H9 (cell line): ENCODE results near the gene VENTX. TPM values are rescaled to one million over a fixed set of nuclear protein-coding genes. Genes with fewer than 3 reads are reported as not detected.
A peak's percentile ranks its signal among the peaks of the same experiment; 100 is the strongest.

ENCODE experiments used
- DNase-seq: peaks from one replicate; pipeline ENCODE4 v3.0.0-alpha.2; 2017
- H2AFZ ChIP-seq: one replicate; pipeline ENCODE4 v1.6.1; 2013; ENCODE audit warnings: mild to moderate bottlenecking, low read length, control low read depth, moderate library complexity
- H2AK5ac ChIP-seq: 2 replicates; pipeline ENCODE4 v1.6.1; 2013; ENCODE audit warnings: low read length, control low read depth, mixed read lengths; ENCODE audit not compliant: insufficient read length
- H2BK120ac ChIP-seq: one replicate; pipeline ENCODE4 v1.6.1; 2013; ENCODE audit warnings: low read depth, mild to moderate bottlenecking, low read length, control low read depth, inconsistent platforms; ENCODE audit not compliant: poor library complexity, severe bottlenecking
- H2BK12ac ChIP-seq: 2 replicates; pipeline ENCODE4 v1.6.1; 2013; ENCODE audit warnings: low read length, control low read depth, mixed read lengths, low read depth; ENCODE audit not compliant: insufficient read length
- H2BK15ac ChIP-seq: 2 replicates; pipeline ENCODE4 v1.6.1; 2013; ENCODE audit warnings: low read depth, low read length, control low read depth
- H2BK20ac ChIP-seq: one replicate; pipeline ENCODE4 v1.6.1; 2013; ENCODE audit warnings: low read depth, mild to moderate bottlenecking, low read length, control low read depth, inconsistent platforms; ENCODE audit not compliant: poor library complexity, severe bottlenecking
- H2BK5ac ChIP-seq: 2 replicates; pipeline ENCODE4 v1.6.1; 2013; ENCODE audit warnings: low read length, control low read depth, mixed read lengths; ENCODE audit not compliant: insufficient read length
- H3K14ac ChIP-seq: 2 replicates; pipeline ENCODE4 v1.6.1; 2013; ENCODE audit warnings: low read length, control low read depth; ENCODE audit not compliant: insufficient read depth
- H3K18ac ChIP-seq: 2 replicates; pipeline ENCODE4 v1.6.1; 2013; ENCODE audit warnings: low read depth, mild to moderate bottlenecking, mixed read lengths, low read length, control low read depth; ENCODE audit not compliant: insufficient read length
- H3K23ac ChIP-seq: 2 replicates; pipeline ENCODE4 v1.6.1; 2013; ENCODE audit warnings: low read length, control low read depth, mixed read lengths, low read depth; ENCODE audit not compliant: insufficient read length
- H3K23me2 ChIP-seq: 2 replicates; pipeline ENCODE4 v1.6.1; 2013; ENCODE audit warnings: low read depth, mild to moderate bottlenecking, mixed read lengths, low read length, control low read depth; ENCODE audit not compliant: insufficient read length, poor library complexity, severe bottlenecking
- H3K27ac ChIP-seq: 2 replicates; pipeline ENCODE4 v1.5.1; 2013; ENCODE audit warnings: low read length, control low read depth, mixed read lengths, low read depth; ENCODE audit not compliant: insufficient read length
- H3K27me3 ChIP-seq: 2 replicates; pipeline ENCODE4 v1.6.1; 2013; ENCODE audit warnings: low read length, control low read depth, inconsistent platforms; ENCODE audit not compliant: insufficient read depth
- H3K4ac ChIP-seq: 2 replicates; pipeline ENCODE4 v1.6.1; 2013; ENCODE audit warnings: low read depth, mild to moderate bottlenecking, control low read depth, inconsistent platforms, low read length, moderate library complexity
- H3K4me1 ChIP-seq: 2 replicates; pipeline ENCODE4 v1.6.1; 2013; ENCODE audit warnings: low read length, control low read depth, inconsistent platforms; ENCODE audit not compliant: insufficient read depth
- H3K4me2 ChIP-seq: 2 replicates; pipeline ENCODE4 v1.6.1; 2013; ENCODE audit warnings: low read length, control low read depth, mixed read lengths; ENCODE audit not compliant: insufficient read length, insufficient read depth
- H3K56ac ChIP-seq: 2 replicates; pipeline ENCODE4 v1.6.1; 2013; ENCODE audit warnings: low read depth, mild to moderate bottlenecking, mixed read lengths, low read length, control low read depth; ENCODE audit not compliant: insufficient read length
- H3K79me1 ChIP-seq: 2 replicates; pipeline ENCODE4 v1.6.1; 2013; ENCODE audit warnings: low read depth, mild to moderate bottlenecking, moderate library complexity, low read length, control low read depth, inconsistent platforms; ENCODE audit not compliant: insufficient read depth, poor library complexity, severe bottlenecking
- H3K79me2 ChIP-seq: 2 replicates; pipeline ENCODE4 v1.6.1; 2013; ENCODE audit warnings: low read length, control low read depth, inconsistent platforms; ENCODE audit not compliant: insufficient read depth
- H3K9ac ChIP-seq: 2 replicates; pipeline ENCODE4 v1.6.1; 2013; ENCODE audit warnings: low read length, control low read depth, mixed read lengths; ENCODE audit not compliant: insufficient read length; ENCODE audit errors: extremely low read depth
- H3K9me3 ChIP-seq: one replicate; pipeline ENCODE4 v1.6.1; 2013; ENCODE audit warnings: low read depth, low read length, inconsistent platforms; ENCODE audit not compliant: control insufficient read depth
- H3T11ph ChIP-seq: one replicate; pipeline ENCODE4 v1.6.1; 2013; ENCODE audit warnings: mild to moderate bottlenecking, low read length, control low read depth, inconsistent platforms
- H4K20me1 ChIP-seq: one replicate; pipeline ENCODE4 v1.6.1; 2013; ENCODE audit not compliant: control insufficient read depth, insufficient read length, insufficient read depth
- H4K5ac ChIP-seq: 2 replicates; pipeline ENCODE4 v1.6.1; 2013; ENCODE audit warnings: low read depth, mild to moderate bottlenecking, mixed read lengths, low read length, control low read depth; ENCODE audit not compliant: insufficient read length
- H4K8ac ChIP-seq: replicated peaks from 2 replicates; pipeline ENCODE4 v1.6.1; 2013; ENCODE audit warnings: low read length, control low read depth, mixed read lengths, low read depth; ENCODE audit not compliant: insufficient read length
- H4K91ac ChIP-seq: 2 replicates; pipeline ENCODE4 v1.6.1; 2013; ENCODE audit warnings: low read depth, mild to moderate bottlenecking, moderate library complexity, mixed read lengths, low read length, control low read depth; ENCODE audit not compliant: insufficient read length
- H3K27ac Mint-ChIP-seq, 3 experiments: 2 replicates in 2 of 3; 3 replicates in 1 of 3; pipeline ENCODE4 v1.8.0; 2020 to 2021; ENCODE audit warnings: mixed read lengths in 3 of 3, mild to moderate bottlenecking in 1 of 3, moderate library complexity in 1 of 3
- H3K27me3 Mint-ChIP-seq: 2 replicates; pipeline ENCODE4 v1.8.0; 2021; ENCODE audit warnings: low read depth, mild to moderate bottlenecking, moderate library complexity, mixed read lengths
- H3K36me3 Mint-ChIP-seq, 3 experiments: 2 replicates in 2 of 3; 3 replicates in 1 of 3; pipeline ENCODE4 v1.8.0; 2020 to 2021; ENCODE audit warnings: low read depth in 3 of 3, mixed read lengths in 3 of 3; ENCODE audit not compliant: insufficient read depth in 1 of 3
- H3K4me1 Mint-ChIP-seq, 2 experiments: 2 replicates each; pipeline ENCODE4 v1.8.0; 2020; ENCODE audit warnings: mixed read lengths in 2 of 2
- H3K4me3 Mint-ChIP-seq, 2 experiments: 2 replicates in 1 of 2; 3 replicates in 1 of 2; pipeline ENCODE4 v1.8.0; 2020 to 2021; ENCODE audit warnings: mild to moderate bottlenecking in 2 of 2, mixed read lengths in 2 of 2, moderate library complexity in 1 of 2
- H3K9me3 Mint-ChIP-seq, 2 experiments: 2 replicates in 1 of 2; 3 replicates in 1 of 2; pipeline ENCODE4 v1.8.0; 2020; ENCODE audit warnings: mild to moderate bottlenecking in 2 of 2, mixed read lengths in 2 of 2, moderate library complexity in 1 of 2
- WGBS: extraction: QIAGEN DNeasy Blood & Tissue Kit; methylation state at CpG from one replicate; pipeline ENCODE4 v1.1.7; 2013; ENCODE audit warnings: missing lambda C conversion rate, low lambda C conversion rate, mixed read lengths; ENCODE audit not compliant: insufficient read length; ENCODE audit errors: extremely low coverage; 5-methylcytosine and 5-hydroxymethylcytosine counted together
- total RNA-seq: library from RNA; stranded (reverse); gene quantifications from 2 replicates; pipeline ENCODE4 v1.2.1, GENCODE V29; 2021
- TF ChIP-seq, protein P1 (sequence below): fragments of 200-600 bp; sonication (generic); conservative IDR thresholded peaks from 3 replicates; pipeline ENCODE4 v1.8.0; 2021; ENCODE audit warnings: antibody characterized with exemption, mild to moderate bottlenecking

VENTX gene
- total RNA-seq, 1 experiment from 2014 or later: 10.9 TPM

DNA sequence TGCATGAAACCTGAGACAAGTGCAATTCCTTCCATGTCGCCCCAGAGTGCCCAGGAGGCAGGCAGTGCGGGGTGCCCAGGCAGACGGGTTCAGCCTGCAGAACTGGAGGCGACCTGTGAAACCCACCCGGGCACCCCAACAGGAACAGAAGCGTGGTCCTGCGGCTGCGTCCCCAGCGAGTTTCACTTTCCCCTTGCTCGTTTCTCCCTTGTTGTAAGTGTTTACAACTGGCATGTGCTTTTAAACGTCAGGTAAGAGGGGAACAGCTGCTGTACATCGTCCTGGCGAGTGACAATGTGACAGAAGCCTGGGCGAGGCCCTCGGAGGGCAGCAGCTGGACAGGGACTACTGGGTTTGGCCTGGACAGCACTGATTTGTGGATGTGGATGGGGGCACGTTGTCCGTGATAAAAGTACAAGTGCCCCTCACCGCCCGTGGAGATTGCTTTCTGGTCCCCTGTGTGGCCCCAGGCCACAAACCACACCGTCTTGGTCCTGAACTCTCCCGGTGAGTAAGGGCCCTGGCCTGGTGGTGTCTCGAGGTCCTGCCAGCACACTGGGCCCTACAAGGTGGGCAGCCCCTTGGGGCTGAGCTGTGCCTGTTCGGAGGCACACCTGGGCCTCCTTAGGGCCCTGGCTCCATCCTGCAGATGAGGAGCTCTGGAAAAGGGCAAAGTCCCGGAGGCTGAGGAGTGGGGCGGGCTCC, 4.0 kb downstream of the VENTX start:
- Mint-ChIP-seq H3K36me3 (peaks cover 0 to 20% (median 0%) of the 10 kb centered on the region in 3 experiments; a peak in 3 of 7 replicates), H3K27ac (no peak overlapping the region), H3K27me3 (peaks cover 28% of the 10 kb centered on the region), H3K4me3 (no peak overlapping the region), H3K9me3 (no peaks in the 10 kb centered on the region; a peak in 1 of 5 replicates), H3K4me1 (peaks cover 20 to 34% of the 10 kb centered on the region in 2 experiments)
- TF ChIP-seq, protein P1, sequence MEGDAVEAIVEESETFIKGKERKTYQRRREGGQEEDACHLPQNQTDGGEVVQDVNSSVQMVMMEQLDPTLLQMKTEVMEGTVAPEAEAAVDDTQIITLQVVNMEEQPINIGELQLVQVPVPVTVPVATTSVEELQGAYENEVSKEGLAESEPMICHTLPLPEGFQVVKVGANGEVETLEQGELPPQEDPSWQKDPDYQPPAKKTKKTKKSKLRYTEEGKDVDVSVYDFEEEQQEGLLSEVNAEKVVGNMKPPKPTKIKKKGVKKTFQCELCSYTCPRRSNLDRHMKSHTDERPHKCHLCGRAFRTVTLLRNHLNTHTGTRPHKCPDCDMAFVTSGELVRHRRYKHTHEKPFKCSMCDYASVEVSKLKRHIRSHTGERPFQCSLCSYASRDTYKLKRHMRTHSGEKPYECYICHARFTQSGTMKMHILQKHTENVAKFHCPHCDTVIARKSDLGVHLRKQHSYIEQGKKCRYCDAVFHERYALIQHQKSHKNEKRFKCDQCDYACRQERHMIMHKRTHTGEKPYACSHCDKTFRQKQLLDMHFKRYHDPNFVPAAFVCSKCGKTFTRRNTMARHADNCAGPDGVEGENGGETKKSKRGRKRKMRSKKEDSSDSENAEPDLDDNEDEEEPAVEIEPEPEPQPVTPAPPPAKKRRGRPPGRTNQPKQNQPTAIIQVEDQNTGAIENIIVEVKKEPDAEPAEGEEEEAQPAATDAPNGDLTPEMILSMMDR: no peak
- Histone ChIP-seq H3K79me1 (no peaks in the 10 kb centered on the region), H3K18ac (no peak overlapping the region), H2BK15ac (no peak overlapping the region), H4K8ac (no peak overlapping the region), H3K23me2 (peaks cover 11% of the 10 kb centered on the region), H3T11ph (no peak overlapping the region), H2BK20ac (no peak overlapping the region), H2BK12ac (no peak overlapping the region), H3K56ac (no peak overlapping the region), H2BK120ac (no peak overlapping the region), H3K14ac (peak overlapping the region; percentile 23; the same call in 1 of the 2 replicates), H4K5ac (no peak overlapping the region), H3K4me2 (no peak overlapping the region), H3K9ac (no peak overlapping the region), H3K23ac (no peak overlapping the region), H3K27ac (no peak overlapping the region), H2BK5ac (no peak overlapping the region), H3K79me2 (no peaks in the 10 kb centered on the region), H4K91ac (no peak overlapping the region), H2AK5ac (no peak overlapping the region), H3K9me3 (no peaks in the 10 kb centered on the region), H3K4ac (no peak overlapping the region), H4K20me1 (no peaks in the 10 kb centered on the region), H2AFZ (no peak overlapping the region), H3K27me3 (peaks cover 8% of the 10 kb centered on the region; the same call in 1 of the 2 replicates), H3K4me1 (no peaks in the 10 kb centered on the region)
- no peak for DNase-seq
- no CpG with 5 or more reads among the region's 25 CpGs for WGBS
